Superior temporal gyrus (tissue), 1 donor: Measurements from ENCODE around the gene MAMDC2.
A peak's percentile ranks its signal among the peaks of the same experiment; 100 is the strongest.

Experiments used
- DNase-seq: peaks from one replicate; pipeline ENCODE4 v3.0.0-alpha.2; 2016; ENCODE audit errors: extremely low spot score

Gene MAMDC2, protein sequence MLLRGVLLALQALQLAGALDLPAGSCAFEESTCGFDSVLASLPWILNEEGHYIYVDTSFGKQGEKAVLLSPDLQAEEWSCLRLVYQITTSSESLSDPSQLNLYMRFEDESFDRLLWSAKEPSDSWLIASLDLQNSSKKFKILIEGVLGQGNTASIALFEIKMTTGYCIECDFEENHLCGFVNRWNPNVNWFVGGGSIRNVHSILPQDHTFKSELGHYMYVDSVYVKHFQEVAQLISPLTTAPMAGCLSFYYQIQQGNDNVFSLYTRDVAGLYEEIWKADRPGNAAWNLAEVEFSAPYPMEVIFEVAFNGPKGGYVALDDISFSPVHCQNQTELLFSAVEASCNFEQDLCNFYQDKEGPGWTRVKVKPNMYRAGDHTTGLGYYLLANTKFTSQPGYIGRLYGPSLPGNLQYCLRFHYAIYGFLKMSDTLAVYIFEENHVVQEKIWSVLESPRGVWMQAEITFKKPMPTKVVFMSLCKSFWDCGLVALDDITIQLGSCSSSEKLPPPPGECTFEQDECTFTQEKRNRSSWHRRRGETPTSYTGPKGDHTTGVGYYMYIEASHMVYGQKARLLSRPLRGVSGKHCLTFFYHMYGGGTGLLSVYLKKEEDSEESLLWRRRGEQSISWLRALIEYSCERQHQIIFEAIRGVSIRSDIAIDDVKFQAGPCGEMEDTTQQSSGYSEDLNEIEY

DNA sequence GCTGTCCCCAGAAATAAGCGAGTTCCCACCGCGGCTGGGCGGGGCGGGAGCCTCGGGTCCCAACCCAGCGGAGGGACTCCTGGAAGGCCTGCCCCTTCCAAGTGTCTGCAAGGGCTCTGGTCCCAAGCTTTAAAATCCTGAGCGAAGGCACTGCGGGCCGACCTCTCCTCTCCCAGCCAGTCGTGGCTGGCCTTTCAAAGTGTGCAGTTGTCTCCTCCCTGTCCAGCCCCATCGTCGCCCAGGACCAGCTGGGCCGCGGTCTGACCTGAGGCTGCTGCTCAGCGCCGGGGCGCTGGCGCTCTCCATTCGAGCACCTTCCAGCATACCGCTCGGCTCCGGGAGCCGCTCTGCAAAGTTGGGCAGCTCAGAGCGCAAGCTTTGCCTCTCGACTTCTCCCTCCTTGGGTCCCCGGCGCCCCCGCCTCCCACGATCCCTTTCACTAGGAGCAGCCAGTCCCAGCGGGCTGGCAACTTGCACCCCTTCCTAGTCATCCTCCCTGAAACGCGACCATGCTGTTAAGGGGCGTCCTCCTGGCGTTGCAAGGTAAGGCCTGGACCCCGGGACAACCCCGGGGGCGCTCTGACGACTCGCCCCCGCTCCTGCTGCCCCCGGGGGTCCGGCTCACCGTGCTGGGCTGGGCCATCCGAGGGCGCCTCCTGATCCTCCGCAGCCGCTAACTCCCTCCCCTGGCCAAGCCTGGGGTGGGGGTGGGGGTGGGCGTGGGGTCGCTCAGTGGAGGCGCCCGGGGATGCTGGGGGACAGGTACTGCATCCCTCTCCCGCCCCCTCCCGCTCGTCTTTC is at the start of gene MAMDC2:
Gene MAMDC2 (plus strand): TSS at position 160 of the 801 bp plus-strand sequence. CDS start 350 bp downstream, at position 510.
- no peak for DNase-seq

DNA sequence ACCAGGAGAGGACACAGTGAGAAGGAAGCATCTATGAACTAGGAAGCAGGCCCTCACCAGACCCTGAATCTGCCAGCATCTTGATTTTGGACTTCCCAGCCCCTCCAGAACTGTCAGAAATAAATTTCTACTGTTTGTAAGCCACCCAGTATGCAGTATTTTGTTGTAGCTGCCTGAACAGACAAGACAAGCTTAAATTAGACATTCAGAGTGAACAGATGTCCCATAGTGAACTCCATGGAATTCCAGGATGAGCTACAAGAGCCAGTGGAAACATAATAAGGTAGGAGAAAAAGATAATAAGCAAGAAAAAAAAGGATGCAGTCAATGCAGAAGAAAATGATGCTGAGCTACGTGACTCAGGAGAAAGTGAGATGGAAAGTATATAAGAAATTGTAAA is 47.8 kb upstream of the MAMDC2 start:
- DNase-seq: no peak

DNA sequence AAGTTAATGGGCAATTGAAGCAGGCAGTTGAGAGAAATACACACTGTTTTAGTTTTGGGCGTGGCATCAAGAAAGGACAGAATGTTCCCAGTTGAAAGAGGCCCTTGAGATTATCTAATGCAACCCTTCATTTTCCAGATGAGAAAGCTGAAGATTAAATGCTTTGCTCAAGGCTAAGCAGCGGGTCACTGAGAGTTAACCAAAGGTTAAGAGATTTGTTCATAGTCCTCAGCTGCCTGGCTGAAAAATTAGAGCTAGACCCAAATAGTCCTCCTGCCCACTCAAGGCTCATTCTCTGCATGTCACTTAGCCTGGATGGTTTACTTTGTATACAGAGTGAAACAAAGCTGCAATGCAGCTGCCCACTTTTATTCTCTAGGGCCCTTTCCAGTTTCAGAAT is 46.7 kb upstream of the MAMDC2 start:
- no peak for DNase-seq

DNA sequence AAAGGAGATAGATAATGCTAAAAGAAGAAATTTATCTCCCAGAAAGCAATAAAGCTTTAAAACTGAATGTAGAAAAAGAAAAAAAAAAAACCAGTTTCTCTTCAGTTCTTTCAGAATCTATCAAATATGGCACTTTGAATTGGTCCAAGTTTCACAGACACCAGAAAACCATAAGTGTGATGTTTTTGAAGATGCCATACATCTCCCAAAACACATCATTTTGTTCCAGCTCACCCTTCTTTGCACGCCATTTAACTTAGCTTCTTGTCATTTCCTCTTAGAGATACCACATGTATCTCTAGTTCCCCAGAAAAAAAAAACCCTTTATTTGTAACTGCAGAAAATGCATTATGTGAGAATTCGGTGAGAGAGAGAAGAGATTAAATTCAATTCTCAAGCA is 46.1 kb upstream of the MAMDC2 start:
- DNase-seq: no peak

DNA sequence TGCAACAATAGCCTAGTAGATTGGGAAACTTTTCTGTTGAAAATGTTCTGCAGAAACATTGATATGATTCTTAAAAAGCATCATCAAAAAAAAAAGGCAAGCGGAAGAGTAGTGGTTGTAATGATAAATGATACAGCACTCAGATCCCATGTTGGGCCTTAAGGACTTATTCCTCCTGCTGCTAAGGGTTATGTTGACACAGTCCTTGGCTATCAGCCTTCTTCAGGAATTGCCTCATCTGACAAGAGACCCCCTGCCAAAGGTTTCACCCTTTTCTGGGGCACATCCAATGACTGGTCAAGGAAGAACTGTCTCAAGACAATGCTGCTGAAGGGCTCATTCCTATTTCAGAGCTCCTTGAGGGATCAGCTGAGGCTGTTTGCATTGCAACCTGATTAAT is 44.3 kb upstream of the MAMDC2 start:
- no peak for DNase-seq

DNA sequence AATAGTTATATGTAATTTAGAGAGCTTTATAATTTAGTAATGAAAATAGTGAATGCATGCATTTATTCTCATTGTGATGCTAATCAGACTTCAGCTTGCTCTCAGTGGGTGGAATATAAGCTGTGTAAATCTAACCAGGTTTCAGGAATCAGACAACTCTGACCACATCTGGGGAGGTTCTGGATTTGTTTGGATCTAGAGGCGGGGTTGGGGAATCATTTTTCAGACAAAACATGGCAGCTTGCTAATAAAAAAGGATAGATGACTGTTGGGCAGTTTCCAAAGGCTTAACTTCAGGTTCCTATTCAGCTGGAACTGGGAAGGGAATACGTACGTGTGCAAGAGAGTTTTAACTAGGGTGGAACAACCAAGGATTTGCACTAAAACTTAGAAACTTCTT is 43.2 kb upstream of the MAMDC2 start:
- DNase-seq: no peak

DNA sequence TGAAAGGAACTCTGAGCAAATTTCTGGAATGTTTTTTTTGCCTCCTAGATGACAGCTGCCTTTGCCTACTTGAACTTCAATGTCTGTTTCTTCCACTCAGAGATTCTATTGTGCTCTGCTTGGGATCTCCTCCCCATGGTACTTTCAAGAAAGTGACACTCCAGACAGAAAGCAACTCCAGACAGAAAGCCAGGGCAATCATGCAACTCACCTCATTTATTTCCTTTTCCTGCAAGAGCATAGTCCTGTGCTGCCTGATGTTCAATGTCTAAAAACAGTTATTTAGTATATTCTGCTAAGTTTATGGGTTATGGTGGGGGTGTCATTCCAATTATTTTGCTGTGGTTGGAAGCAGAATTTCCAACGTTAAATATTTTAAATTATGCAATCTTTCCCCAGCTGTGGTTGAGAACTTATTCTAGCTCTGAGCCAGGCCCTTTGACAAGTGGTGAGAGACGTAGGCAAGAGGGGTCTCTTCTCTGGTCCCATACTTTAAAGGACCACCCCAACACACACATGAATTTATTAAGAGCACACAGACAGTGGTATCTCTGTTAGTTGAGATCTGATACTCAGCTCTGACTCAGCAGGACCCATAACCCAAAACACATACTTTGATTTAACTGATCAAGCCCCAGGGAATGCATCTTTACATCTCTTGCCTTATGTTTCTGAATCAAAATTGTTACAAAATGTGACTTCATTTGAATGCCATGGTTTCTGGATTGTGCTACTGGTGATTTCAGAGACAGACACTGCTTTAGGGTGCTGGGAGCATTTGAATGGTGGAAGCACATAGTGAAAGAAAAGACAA is 39.5 kb upstream of the MAMDC2 start:
- no peak for DNase-seq

DNA sequence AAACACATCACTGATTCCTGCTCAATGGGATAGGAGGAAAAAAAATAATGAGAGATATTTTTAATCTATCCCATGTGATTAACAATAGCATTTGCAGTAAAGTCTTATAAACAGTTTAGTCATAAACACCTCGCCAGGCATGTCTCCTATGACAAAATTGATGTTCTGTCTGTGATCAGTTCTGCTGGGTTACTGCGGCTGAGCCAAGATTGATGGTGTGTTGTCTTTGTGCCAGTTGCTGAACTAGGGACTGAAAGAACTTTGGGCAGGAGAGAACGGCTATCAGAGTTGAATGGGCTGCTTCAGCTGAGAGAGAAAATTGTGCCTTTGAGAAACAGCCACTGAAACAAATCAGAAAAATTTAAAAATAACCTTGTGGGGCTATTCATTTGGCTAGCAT is 37.3 kb upstream of the MAMDC2 start:
- no peak for DNase-seq

DNA sequence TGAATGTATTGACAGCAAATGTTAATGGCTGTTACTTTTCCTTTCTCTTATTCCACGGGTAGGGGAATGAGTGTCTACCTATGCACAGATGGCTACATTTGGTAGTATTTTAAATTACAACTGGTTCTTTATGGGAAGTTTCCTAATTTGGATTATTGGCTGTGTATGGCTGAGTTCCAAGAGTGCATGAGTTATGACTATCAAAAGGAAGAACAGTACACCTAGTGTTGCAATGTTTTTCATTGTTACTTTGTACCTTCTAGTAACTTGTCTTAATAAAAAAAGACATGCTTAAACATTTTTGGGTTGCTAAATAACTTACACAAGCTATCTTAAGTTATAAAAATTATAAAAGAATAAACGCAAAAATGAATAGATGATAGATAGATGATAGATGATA is 35.8 kb upstream of the MAMDC2 start:
- DNase-seq: no peak

DNA sequence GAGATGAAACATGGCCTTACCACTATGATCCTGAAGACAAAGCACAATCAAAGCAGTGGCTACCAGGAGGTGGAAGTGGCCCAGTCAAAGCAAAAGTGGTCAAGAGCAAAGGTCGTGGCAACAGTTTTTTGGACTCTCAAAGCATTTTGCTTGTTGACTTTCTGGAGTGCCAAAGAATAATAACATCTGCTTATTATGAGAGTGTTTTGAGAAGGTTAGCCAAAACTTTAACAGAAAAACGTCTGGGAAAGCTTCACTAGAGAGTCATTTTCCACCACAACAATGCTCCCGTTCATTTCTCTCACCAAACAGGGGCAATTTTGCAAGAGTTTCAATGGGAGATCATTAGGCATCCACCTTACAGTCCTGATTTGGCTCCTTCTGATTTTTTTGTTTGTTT is 33.6 kb upstream of the MAMDC2 start:
- DNase-seq: no peak

DNA sequence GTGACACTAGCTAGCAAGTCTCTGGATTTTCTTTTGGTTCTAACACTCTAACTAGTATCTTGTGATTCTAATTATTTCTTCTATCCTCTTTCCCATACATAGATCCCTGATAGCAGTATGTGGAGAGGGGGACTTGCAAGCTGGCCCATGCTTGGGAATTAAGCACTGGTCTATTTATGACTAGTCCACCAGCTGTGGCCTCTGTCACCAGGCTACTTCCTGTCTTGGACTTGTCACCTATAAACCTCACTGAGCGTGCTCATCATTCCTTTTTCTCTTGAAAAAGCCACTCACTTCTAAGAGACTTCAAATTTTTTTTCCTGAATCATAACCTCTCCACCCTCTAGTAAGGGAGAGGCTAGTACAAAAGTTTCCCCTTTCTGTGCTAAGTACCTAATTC is 32.3 kb upstream of the MAMDC2 start:
- DNase-seq: no peak

DNA sequence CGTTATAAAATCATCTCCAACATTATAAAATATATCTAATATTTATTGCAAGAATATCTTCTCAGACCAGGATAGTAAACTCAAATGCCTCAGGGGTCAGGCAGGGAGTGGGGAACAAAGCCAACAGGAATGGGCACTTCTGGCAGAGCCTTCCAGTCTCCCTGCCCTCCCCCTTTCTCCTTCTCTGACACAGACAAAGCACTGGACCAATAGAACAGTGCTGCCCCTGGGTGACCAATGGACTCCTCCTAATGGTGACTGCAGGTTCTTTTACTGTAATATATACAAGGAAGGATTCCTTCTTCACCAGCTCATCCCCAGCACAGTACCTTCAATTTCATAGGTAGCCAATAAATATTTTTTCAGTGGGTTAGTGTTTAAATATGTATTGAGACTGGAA is 31.1 kb upstream of the MAMDC2 start:
- DNase-seq: no peak

DNA sequence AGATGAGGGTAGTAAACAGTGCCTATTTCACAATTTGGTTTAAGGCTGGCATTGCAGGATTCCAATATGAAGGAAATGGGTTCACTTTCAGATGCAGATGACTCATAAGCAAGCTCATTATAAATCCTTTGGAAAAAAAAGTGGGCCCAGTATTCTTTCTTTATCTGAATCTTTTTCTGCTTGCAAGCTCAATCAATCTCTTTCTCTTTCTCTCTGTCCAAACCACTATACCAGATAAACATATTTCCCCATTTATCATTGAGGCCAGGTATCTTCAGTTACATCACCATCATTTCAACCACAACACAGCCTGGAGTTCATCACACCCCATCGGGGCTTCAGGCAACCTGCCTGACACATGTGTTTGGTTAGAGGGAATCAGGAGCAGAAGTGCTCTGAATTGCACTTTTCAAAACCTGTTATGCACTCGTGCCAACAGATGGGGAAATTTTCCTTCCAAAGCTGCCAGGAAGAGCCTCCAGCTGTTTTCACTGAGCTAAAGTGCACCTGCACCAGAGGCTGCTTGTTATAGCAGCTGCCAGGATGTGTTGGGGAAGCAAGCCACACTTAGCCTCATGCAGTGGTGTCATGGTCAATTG is 30.0 kb upstream of the MAMDC2 start:
- DNase-seq: no peak

DNA sequence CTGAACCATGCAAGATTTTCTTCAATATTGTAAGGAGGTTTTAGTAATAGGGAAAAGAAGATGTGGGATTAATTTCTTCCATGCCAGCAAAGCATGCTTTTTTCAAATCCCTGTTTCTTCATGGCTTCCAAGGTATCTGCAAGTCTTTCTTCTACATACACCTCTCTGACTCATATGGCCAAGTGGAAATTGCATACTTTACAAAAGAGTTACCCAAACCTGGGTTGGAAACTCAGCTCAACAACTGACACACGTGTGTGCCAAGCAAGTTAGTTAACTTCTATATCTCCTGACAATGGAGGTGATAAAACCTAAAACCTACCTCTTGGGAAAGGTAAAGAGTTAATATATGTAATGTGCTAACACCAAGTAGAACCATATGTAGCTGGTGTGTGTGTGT is 28.5 kb upstream of the MAMDC2 start:
- DNase-seq: no peak

DNA sequence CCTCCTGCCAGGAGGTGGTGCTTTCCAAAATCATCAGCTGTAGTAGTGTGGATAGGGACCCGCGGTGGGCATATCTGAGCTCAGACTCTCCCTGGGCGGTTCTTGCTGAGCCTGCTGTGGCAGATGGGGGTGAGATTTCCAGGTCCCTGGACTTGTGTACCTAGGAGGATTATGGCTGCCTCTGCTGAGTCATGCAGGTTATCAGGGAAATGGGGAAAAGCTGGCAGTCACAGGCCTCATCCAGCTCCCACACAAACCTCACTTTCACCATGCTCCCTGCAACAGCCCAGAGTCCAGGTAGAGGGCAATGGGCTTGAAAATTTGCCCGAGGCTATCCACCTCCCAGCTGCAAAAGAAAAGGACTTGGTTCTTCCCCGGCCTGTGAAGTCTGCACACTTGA is 23.4 kb upstream of the MAMDC2 start:
- DNase-seq: no peak

DNA sequence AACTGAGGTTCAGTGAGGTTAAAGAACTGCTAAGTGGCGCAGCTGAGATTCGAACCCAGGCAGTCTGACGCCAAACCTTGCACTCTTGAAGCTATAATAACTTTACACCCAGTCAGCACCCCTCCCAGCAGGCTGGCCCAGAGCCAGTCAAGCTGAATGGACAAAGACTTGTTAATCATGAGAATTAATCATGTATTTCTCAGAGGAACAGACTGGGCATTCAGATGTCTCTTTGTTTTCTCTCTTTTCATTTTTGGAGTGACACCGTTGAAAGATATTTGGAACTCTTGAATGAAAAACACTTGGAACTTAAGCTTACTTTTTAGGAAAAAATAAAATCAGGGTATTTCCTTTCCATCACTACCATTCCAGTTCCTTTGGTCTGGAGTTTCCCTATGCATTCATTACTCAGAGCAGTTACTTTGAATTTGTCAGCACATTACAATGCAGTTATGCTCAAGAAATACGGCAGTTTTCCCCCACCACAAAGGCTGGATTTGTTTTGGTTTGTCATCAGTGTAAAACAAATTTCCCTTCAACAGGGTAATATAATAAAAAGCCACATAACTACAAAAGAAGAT is 22.6 kb upstream of the MAMDC2 start:
- peak; percentile 82 for DNase-seq

DNA sequence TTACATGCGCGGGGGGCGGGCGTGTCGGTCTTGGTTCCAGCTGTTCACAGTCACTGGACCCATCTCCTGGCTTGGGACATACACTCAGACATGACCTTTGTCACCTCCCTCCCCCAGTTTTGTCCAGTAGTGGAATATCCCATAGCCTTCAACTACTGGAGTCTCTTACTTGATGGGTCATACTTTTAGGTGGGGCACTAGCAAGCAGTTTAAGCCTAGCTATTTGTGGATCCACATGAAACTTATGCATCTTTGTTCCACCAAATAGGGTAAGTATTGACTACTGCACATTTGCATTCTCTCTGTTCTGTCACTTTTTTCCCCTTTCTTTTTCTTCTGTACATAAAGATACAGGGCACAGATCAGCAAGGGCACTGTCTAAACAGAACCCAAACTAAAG is 15.4 kb upstream of the MAMDC2 start:
- no peak for DNase-seq

DNA sequence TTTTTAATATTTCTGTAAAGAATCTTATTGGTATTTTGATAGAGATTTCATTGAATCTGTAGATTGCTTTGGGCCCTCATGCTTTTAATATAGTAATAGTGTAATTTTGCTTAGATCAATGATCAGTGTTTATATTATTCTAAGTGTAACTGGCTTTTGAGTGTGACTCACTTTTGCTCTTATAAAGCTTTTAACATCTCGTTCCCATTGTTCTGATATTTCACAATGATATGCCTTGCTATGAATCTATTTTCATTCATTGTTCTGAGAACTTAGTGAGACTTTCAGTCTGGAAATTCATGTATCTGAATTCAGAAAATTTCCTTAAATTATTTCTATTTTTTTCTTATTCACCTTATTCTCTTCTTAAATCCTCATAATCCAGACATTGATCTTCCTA is 13.5 kb upstream of the MAMDC2 start:
- no peak for DNase-seq

DNA sequence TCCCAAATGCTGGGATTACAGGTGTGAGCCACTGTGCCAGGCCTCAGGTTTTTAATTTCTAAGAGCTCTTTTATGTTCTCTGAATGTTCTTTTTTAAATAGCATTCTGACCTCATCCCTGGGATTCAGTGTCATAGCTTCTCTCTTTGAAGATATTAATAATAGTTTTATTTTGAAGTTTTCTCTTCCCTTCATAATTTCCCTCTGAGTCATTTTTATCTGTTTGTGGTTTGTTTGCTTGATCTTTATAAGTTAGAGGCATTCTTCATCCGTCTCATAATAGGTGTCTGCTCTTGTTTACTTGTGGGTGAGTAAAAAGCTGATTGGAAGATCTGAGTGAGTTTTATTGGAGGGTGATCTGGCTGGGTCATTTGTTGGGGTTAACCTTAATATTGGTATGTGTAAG is 12.5 kb upstream of the MAMDC2 start:
- no peak for DNase-seq

DNA sequence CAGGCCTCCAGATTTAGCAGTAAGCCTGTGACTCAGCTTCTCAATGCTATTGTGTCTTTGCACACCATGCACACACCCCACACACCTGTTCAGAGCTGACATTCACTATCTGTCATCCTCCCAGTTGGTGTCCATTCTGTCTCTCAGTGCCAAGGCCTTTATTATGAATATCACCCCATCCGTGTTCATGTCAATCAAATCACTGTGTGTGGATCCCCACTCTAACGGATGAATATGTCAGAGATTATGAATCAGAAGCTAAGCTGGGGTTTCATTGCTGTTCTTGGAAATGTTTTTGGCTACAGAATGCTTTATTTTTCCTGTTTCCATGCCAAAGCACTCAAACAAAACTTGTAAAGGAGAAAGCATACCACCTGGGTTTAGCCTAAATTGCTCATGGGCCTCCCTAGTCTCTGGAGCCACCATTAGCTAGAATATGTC is 9.4 kb upstream of the MAMDC2 start:
- DNase-seq: no peak

DNA sequence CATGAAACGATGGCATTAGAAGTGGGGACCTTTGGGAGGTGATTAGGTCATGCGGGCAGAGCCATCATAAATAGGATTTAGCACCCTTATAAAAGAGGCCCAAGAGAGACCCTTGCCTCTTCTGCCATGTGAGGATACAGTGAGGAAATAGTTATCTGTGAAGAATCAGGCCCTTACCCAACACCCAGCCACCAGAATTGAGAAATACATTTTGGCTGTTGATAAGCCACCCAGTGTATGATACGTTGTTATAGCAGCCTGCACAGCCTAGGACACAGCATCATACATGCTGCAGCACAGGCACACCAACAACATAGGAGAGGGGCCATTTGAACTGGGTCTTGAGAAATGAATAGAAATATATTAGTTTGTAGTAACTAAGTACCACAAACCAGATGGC is 8.0 kb upstream of the MAMDC2 start:
- no peak for DNase-seq
